Lung microvascular endothelial cell (primary cell): ENCODE results near the gene C20orf204. TPM values are rescaled to one million over a fixed set of nuclear protein-coding genes. Genes with fewer than 3 reads are reported as not detected.

Experiments used
- DNase-seq, 2 donors: peaks; one replicate each; pipeline versions ENCODE4 v3.0.0 to v3.0.0-alpha.2; 2010; ENCODE audit warnings: low read depth in 2 of 2
- total RNA-seq: library from RNA; depleted of rRNA; stranded (reverse); fragments of >200 nt; gene quantifications from 2 replicates; pipeline ENCODE4 v1.2.1, GENCODE V29; 2014

Gene C20orf204
- total RNA-seq, 1 donor from 2014 or later: 6.9 TPM

GRCh38 chr20:64055396-64055892 is 19.5 kb downstream of the C20orf204 start:
- no peak for DNase-seq

GRCh38 chr20:64055893-64056638 is 20.1 kb downstream of the C20orf204 start:
- peak; percentile 64 to 96 for DNase-seq

GRCh38 chr20:64056639-64056888 is 20.6 kb downstream of the C20orf204 start:
- peak in 1 of 2 donors; percentile 95 for DNase-seq

- DNase-seq: peak; percentile 49 to 85
Observed at GRCh38 chr20:64056889-64057627, 21.1 kb downstream of the C20orf204 start.

- peak; percentile 73 to 93 for DNase-seq
Observed at GRCh38 chr20:64057628-64058498, 21.9 kb downstream of the C20orf204 start.

- DNase-seq: no peak
Observed at GRCh38 chr20:64058536-64058935, 22.6 kb downstream of the C20orf204 start.

GRCh38 chr20:64062276-64062595 is 26.3 kb downstream of the C20orf204 start:
- DNase-seq: no peak

GRCh38 chr20:64062596-64063388 is 26.8 kb downstream of the C20orf204 start, which contains the start of gene TCEA2:
TSS of gene TCEA2 (plus strand) at chr20:64063198. CDS start at chr20:64063313, 115 bp downstream.
- peak; percentile 96 to 97 for DNase-seq

- no peak for DNase-seq
Observed at GRCh38 chr20:64063389-64064144, 27.6 kb downstream of the C20orf204 start.

- peak in 1 of 2 donors; percentile 42 for DNase-seq
Observed at GRCh38 chr20:64064145-64064698, 28.2 kb downstream of the C20orf204 start.

- no peak for DNase-seq
Observed at GRCh38 chr20:64065062-64065973, 29.3 kb downstream of the C20orf204 start.

GRCh38 chr20:64065974-64066343 is 30.0 kb downstream of the C20orf204 start:
- DNase-seq: peak in 1 of 2 donors; percentile 51

- no peak for DNase-seq
Observed at GRCh38 chr20:64067005-64067632, 31.1 kb downstream of the C20orf204 start.

- no peak for DNase-seq
Observed at GRCh38 chr20:64067733-64068307, 31.8 kb downstream of the C20orf204 start.

- DNase-seq: no peak
Observed at GRCh38 chr20:64068386-64069208, 32.6 kb downstream of the C20orf204 start.

- no peak for DNase-seq
Observed at GRCh38 chr20:64069209-64069613, 33.2 kb downstream of the C20orf204 start.

- DNase-seq: peak in 1 of 2 donors; percentile 71
Observed at GRCh38 chr20:64069614-64070243, 33.7 kb downstream of the C20orf204 start.
